Astrocyte (in vitro differentiated cells and primary cell): Measurements from ENCODE around the gene TEDC2. TPM values are rescaled to one million over a fixed set of nuclear protein-coding genes. Genes with fewer than 3 reads are reported as not detected.
"Not testable (repeated sequence)": the region's sequence is repeated elsewhere in the genome, so short reads cannot be mapped to it uniquely, and the experiment has no call there.

ENCODE experiments used
- DNase-seq: peaks from one replicate; pipeline ENCODE4 v3.0.0-alpha.2; 2010; ENCODE audit warnings: low read depth
- FAIRE-seq: peaks from 2 replicates; lab custom pipeline; 2011; peaks lifted over from hg19 to GRCh38; lab: Jason Lieb, UNC
- H2AFZ ChIP-seq: 2 replicates; pipeline ENCODE4 v1.6.0; 2012; ENCODE audit warnings: low read depth, low read length, inconsistent platforms
- H3K27ac ChIP-seq: 2 replicates; pipeline ENCODE4 v1.5.1; 2011; ENCODE audit warnings: low read depth, low read length, inconsistent platforms
- H3K27me3 ChIP-seq: 2 replicates; pipeline ENCODE4 v1.6.0; 2011; ENCODE audit warnings: low read length, inconsistent platforms; ENCODE audit not compliant: insufficient read depth
- H3K36me3 ChIP-seq: 2 replicates; pipeline ENCODE4 v1.5.1; 2011; ENCODE audit warnings: low read length, inconsistent platforms; ENCODE audit not compliant: insufficient read depth
- H3K4me1 ChIP-seq: 2 replicates; pipeline ENCODE4 v1.5.1; 2011; ENCODE audit warnings: low read length, inconsistent platforms; ENCODE audit not compliant: insufficient read depth
- H3K4me2 ChIP-seq: 2 replicates; pipeline ENCODE4 v1.6.0; 2012; ENCODE audit warnings: low read length, inconsistent platforms
- H3K4me3 ChIP-seq: 2 replicates; pipeline ENCODE4 v1.5.1; 2011; ENCODE audit warnings: low read depth, mild to moderate bottlenecking, low read length, inconsistent platforms; ENCODE audit not compliant: insufficient read depth
- H3K79me2 ChIP-seq: 2 replicates; pipeline ENCODE4 v1.6.0; 2012; ENCODE audit warnings: mild to moderate bottlenecking, low read length, inconsistent platforms; ENCODE audit not compliant: insufficient read depth
- H3K9ac ChIP-seq: 2 replicates; pipeline ENCODE4 v1.6.0; 2012; ENCODE audit warnings: mild to moderate bottlenecking, low read length, inconsistent platforms
- H3K9me3 ChIP-seq: 2 replicates; pipeline ENCODE4 v1.5.1; 2012; ENCODE audit warnings: low read depth, mild to moderate bottlenecking, low read length, inconsistent platforms; ENCODE audit not compliant: insufficient read depth
- H4K20me1 ChIP-seq: 2 replicates; pipeline ENCODE4 v1.6.0; 2012; ENCODE audit warnings: low read length, inconsistent platforms; ENCODE audit not compliant: insufficient read depth
- H3K27ac Mint-ChIP-seq: one replicate; pipeline ENCODE4 v1.8.0; 2021; ENCODE audit warnings: mild to moderate bottlenecking, mixed read lengths; ENCODE audit not compliant: unreplicated experiment
- H3K27me3 Mint-ChIP-seq: one replicate; pipeline ENCODE4 v1.8.0; 2021; ENCODE audit warnings: low read depth, mixed read lengths; ENCODE audit not compliant: unreplicated experiment
- H3K36me3 Mint-ChIP-seq: one replicate; pipeline ENCODE4 v1.8.0; 2021; ENCODE audit warnings: low read depth, mixed read lengths; ENCODE audit not compliant: unreplicated experiment
- H3K4me1 Mint-ChIP-seq: one replicate; pipeline ENCODE4 v1.8.0; 2021; ENCODE audit warnings: low read depth, mixed read lengths; ENCODE audit not compliant: unreplicated experiment
- H3K4me3 Mint-ChIP-seq: one replicate; pipeline ENCODE4 v1.8.0; 2021; ENCODE audit warnings: mild to moderate bottlenecking, moderate library complexity, mixed read lengths; ENCODE audit not compliant: unreplicated experiment
- H3K9me3 Mint-ChIP-seq: one replicate; pipeline ENCODE4 v1.8.0; 2021; ENCODE audit warnings: mild to moderate bottlenecking, mixed read lengths; ENCODE audit not compliant: unreplicated experiment
- EZH2 ChIP-seq: IDR thresholded peaks from 2 replicates; pipeline ENCODE4 v1.6.1; 2012; ENCODE audit warnings: mild to moderate bottlenecking, low read length, inconsistent platforms; ENCODE audit not compliant: insufficient read depth
- total RNA-seq: library from RNA; stranded (reverse); gene quantifications from 2 replicates; pipeline ENCODE4 v1.2.1, GENCODE V29; 2021
- TF ChIP-seq, protein P1 (sequence below): IDR thresholded peaks from 2 replicates; pipeline ENCODE4 v1.5.1; 2011; ENCODE audit warnings: low read depth, mild to moderate bottlenecking, inconsistent platforms, low read length, moderate library complexity; ENCODE audit not compliant: insufficient read depth

Gene TEDC2
- total RNA-seq, 1 donor from 2014 or later = 6.0 TPM

GRCh38 chr16:2439598-2439997 lies 20.3 kb upstream of the TEDC2 start:
- Mint-ChIP-seq H3K27ac (no peak overlapping the region), H3K9me3 (no peaks in the 10 kb centered on the region), H3K27me3 (no peaks in the 10 kb centered on the region), H3K36me3 (peaks cover 19% of the 10 kb centered on the region), H3K4me3 (no peak overlapping the region), H3K4me1 (no peaks in the 10 kb centered on the region)
- DNase-seq (no peak), FAIRE-seq (no peak)
- Histone ChIP-seq H3K4me2 (no peak overlapping the region), H3K4me1 (no peaks in the 10 kb centered on the region), H3K27ac (no peak overlapping the region), H3K36me3 (peaks cover 9% of the 10 kb centered on the region), H4K20me1 (peaks cover 6% of the 10 kb centered on the region), H3K4me3 (no peak overlapping the region), H2AFZ (no peak overlapping the region), H3K9ac (no peak overlapping the region), H3K79me2 (peaks cover 6% of the 10 kb centered on the region), H3K9me3 (no peaks in the 10 kb centered on the region), H3K27me3 (no peaks in the 10 kb centered on the region)
- TF ChIP-seq EZH2 = no peak
- TF ChIP-seq, protein P1, sequence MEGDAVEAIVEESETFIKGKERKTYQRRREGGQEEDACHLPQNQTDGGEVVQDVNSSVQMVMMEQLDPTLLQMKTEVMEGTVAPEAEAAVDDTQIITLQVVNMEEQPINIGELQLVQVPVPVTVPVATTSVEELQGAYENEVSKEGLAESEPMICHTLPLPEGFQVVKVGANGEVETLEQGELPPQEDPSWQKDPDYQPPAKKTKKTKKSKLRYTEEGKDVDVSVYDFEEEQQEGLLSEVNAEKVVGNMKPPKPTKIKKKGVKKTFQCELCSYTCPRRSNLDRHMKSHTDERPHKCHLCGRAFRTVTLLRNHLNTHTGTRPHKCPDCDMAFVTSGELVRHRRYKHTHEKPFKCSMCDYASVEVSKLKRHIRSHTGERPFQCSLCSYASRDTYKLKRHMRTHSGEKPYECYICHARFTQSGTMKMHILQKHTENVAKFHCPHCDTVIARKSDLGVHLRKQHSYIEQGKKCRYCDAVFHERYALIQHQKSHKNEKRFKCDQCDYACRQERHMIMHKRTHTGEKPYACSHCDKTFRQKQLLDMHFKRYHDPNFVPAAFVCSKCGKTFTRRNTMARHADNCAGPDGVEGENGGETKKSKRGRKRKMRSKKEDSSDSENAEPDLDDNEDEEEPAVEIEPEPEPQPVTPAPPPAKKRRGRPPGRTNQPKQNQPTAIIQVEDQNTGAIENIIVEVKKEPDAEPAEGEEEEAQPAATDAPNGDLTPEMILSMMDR = no peak

GRCh38 chr16:2441143-2441804 lies 18.6 kb upstream of the TEDC2 start:
- not testable (repeated sequence) for H3K9me3 ChIP-seq, H2AFZ ChIP-seq, H3K4me1 Mint-ChIP-seq, H3K4me2 ChIP-seq, H3K27me3 Mint-ChIP-seq, H3K27ac ChIP-seq, H3K79me2 ChIP-seq, H3K27ac Mint-ChIP-seq, H4K20me1 ChIP-seq, H3K9me3 Mint-ChIP-seq, H3K4me3 Mint-ChIP-seq, H3K9ac ChIP-seq, H3K4me3 ChIP-seq, H3K4me1 ChIP-seq, FAIRE-seq, H3K27me3 ChIP-seq, DNase-seq
- peaks cover 17% of the 10 kb centered on the region for H3K36me3 Mint-ChIP-seq
- H3K36me3 ChIP-seq = peaks cover 16% of the 10 kb centered on the region

- FAIRE-seq = no peak
- Histone ChIP-seq H3K4me1 (peaks cover 4% of the 10 kb centered on the region), H3K27me3 (no peaks in the 10 kb centered on the region), H2AFZ (no peak overlapping the region), H3K36me3 (peaks cover 22% of the 10 kb centered on the region), H3K79me2 (no peaks in the 10 kb centered on the region), H3K4me2 (no peak overlapping the region), H3K9me3 (no peaks in the 10 kb centered on the region), H4K20me1 (peaks cover 11% of the 10 kb centered on the region), H3K4me3 (no peak overlapping the region), H3K27ac (no peak overlapping the region), H3K9ac (no peak overlapping the region)
- no peaks in the 10 kb centered on the region for H3K27me3 Mint-ChIP-seq
- TF ChIP-seq, protein P1 = no peak
- no peak for TF ChIP-seq EZH2
- no peak for DNase-seq
- H3K9me3 Mint-ChIP-seq = no peaks in the 10 kb centered on the region
- peaks cover 11% of the 10 kb centered on the region for H3K36me3 Mint-ChIP-seq
- no peak overlapping the region for H3K4me3 Mint-ChIP-seq
- no peaks in the 10 kb centered on the region for H3K4me1 Mint-ChIP-seq
- no peak overlapping the region for H3K27ac Mint-ChIP-seq
Measured at GRCh38 chr16:2443555-2443954, 16.4 kb upstream of the TEDC2 start.
